ENCODE data around the gene RTN4RL2. TPM values are rescaled to one million over a fixed set of nuclear protein-coding genes. Genes with fewer than 3 reads are reported as not detected.

The RTN4RL2 gene
- total and polyA plus RNA-seq, 7 experiments from 2014 or later: 0.08 to 0.47 (median 0.27) TPM; not detected in 2

GRCh38 chr11:57476047-57476756, 15.9 kb downstream of the RTN4RL2 start:
- Mint-ChIP-seq H3K27me3 (peaks cover 0 to 62% (median 5%) of the 10 kb centered on the region in 5 donors), H3K4me1 (peaks cover 12 to 42% (median 34%) of the 10 kb centered on the region in 7 donors), H3K27ac (peak overlapping the region in 2 of 9 donors; percentile 21 to 31), H3K9me3 (no peaks in the 10 kb centered on the region), H3K4me3 (peak overlapping the region; percentile 62 to 84 (median 77)), H3K36me3 (peaks cover 0 to under 1% (median 0%) of the 10 kb centered on the region in 5 donors)
- Histone ChIP-seq H3K36me3 (ENCODE audit: control insufficient read depth in 2 of 3, insufficient read depth in 3 of 3, low read length in 3 of 3) (no peaks in the 10 kb centered on the region), H3K27ac (ENCODE audit: low read depth, low read length) (peak overlapping the region; percentile 30), H3K4me3 (ENCODE audit: low read length) (peak overlapping the region; percentile 51), H3K27me3 (ENCODE audit: control insufficient read depth in 2 of 2, insufficient read depth in 2 of 2, low read length in 2 of 2) (no peaks in the 10 kb centered on the region), H3K9me3 (ENCODE audit: control insufficient read depth in 2 of 3, low read length in 3 of 3) (no peaks in the 10 kb centered on the region), H3K4me1 (ENCODE audit: control insufficient read depth in 2 of 2, insufficient read depth in 2 of 2, low read length in 2 of 2) (peaks cover 10 to 27% of the 10 kb centered on the region in 2 donors)
- ChIA-PET POLR2A (interaction anchor here (1.1 kb wide), 1 partner anchor 18 kb away, joined by 4 read pairs; no protein-coding TSS in a partner anchor), CTCF (interaction anchor here (9.3 kb wide), 1 partner anchor 20 kb away, joined by 104 read pairs; no protein-coding TSS in a partner anchor)
- peak; percentile 39 for ATAC-seq
- intact Hi-C loops (cut with micrococcal nuclease): no loop called here
- peak in 4 of 9 donors; percentile 19 to 34 (median 31) for DNase-seq

GRCh38 chr11:57476757-57477506, 16.6 kb downstream of the RTN4RL2 start:
- peak in 2 of 9 donors; percentile 16 to 30 for DNase-seq
- H3K27ac ChIP-seq (ENCODE audit: low read depth, low read length): peak overlapping the region; percentile 30
- H3K4me3 Mint-ChIP-seq: peak overlapping the region; percentile 48 to 84 (median 74)
- ATAC-seq: peak; percentile 72
- H3K9me3 ChIP-seq (ENCODE audit: control insufficient read depth in 2 of 3, low read length in 3 of 3): no peaks in the 10 kb centered on the region
- no peaks in the 10 kb centered on the region for H3K36me3 ChIP-seq (ENCODE audit: control insufficient read depth in 2 of 3, insufficient read depth in 3 of 3, low read length in 3 of 3)
- H3K27me3 Mint-ChIP-seq: peaks cover 0 to 68% (median 5%) of the 10 kb centered on the region in 5 donors
- intact Hi-C loops (cut with micrococcal nuclease): no loop called here
- peaks cover 10 to 27% of the 10 kb centered on the region in 2 donors for H3K4me1 ChIP-seq (ENCODE audit: control insufficient read depth in 2 of 2, insufficient read depth in 2 of 2, low read length in 2 of 2)
- H3K36me3 Mint-ChIP-seq: peaks cover 0 to 1% (median 0%) of the 10 kb centered on the region in 5 donors
- peak overlapping the region; percentile 51 for H3K4me3 ChIP-seq (ENCODE audit: low read length)
- H3K27ac Mint-ChIP-seq: peak overlapping the region in 2 of 9 donors; percentile 10 to 64
- POLR2A ChIA-PET: interaction anchor here (1.0 to 1.1 kb wide), 2 partner anchors 18 to 19 kb away, joined by 4 read pairs; no protein-coding TSS in a partner anchor
- H3K9me3 Mint-ChIP-seq: no peaks in the 10 kb centered on the region
- peaks cover 12 to 47% (median 37%) of the 10 kb centered on the region in 7 donors for H3K4me1 Mint-ChIP-seq
- CTCF ChIA-PET: interaction anchor here (0.6 to 9.3 kb wide), 3 partner anchors 21 to 135 kb away, joined by 4 to 104 read pairs (median 11); no protein-coding TSS in a partner anchor
- H3K27me3 ChIP-seq (ENCODE audit: control insufficient read depth in 2 of 2, insufficient read depth in 2 of 2, low read length in 2 of 2): no peaks in the 10 kb centered on the region

GRCh38 chr11:57477507-57478189, 17.3 kb downstream of the RTN4RL2 start:
- intact Hi-C loops (cut with micrococcal nuclease): no loop called here
- CTCF ChIA-PET: interaction anchor here (0.6 to 9.3 kb wide), 4 partner anchors 16 to 136 kb away, joined by 4 to 104 read pairs (median 8); no protein-coding TSS in a partner anchor
- H3K36me3 Mint-ChIP-seq: peaks cover 0 to 1% (median 0%) of the 10 kb centered on the region in 5 donors

GRCh38 chr11:57479021-57479663, 18.8 kb downstream of the RTN4RL2 start:
- Mint-ChIP-seq H3K27ac (peak overlapping the region in 1 of 9 donors; percentile 63), H3K4me1 (peaks cover 1 to 43% (median 31%) of the 10 kb centered on the region in 7 donors), H3K27me3 (peaks cover 0 to 77% (median 6%) of the 10 kb centered on the region in 5 donors), H3K36me3 (peaks cover 0 to 1% (median 0%) of the 10 kb centered on the region in 5 donors), H3K9me3 (no peaks in the 10 kb centered on the region), H3K4me3 (peak overlapping the region in 3 of 10 donors; percentile 6 to 42 (median 38))
- no peaks in the 10 kb centered on the region for H3K36me3 ChIP-seq (ENCODE audit: control insufficient read depth in 2 of 3, insufficient read depth in 3 of 3, low read length in 3 of 3)
- no peak overlapping the region for H3K27ac ChIP-seq (ENCODE audit: low read depth, low read length)
- H3K9me3 ChIP-seq (ENCODE audit: control insufficient read depth in 2 of 3, low read length in 3 of 3): no peaks in the 10 kb centered on the region
- intact Hi-C loops (cut with micrococcal nuclease): no loop called here
- DNase-seq (no peak), ATAC-seq (no peak)
- no peak overlapping the region for H3K4me3 ChIP-seq (ENCODE audit: low read length)
- POLR2A ChIA-PET: interaction anchor here (1.0 kb wide), 1 partner anchor 21 kb away, joined by 3 read pairs; no protein-coding TSS in a partner anchor
- CTCF ChIA-PET: interaction anchor here (0.7 to 9.3 kb wide), 3 partner anchors 19 to 134 kb away, joined by 3 to 104 read pairs (median 3); partner anchors contain the start of gene RTN4RL2
- peaks cover 16 to 33% of the 10 kb centered on the region in 2 donors for H3K4me1 ChIP-seq (ENCODE audit: control insufficient read depth in 2 of 2, insufficient read depth in 2 of 2, low read length in 2 of 2)
- H3K27me3 ChIP-seq (ENCODE audit: control insufficient read depth in 2 of 2, insufficient read depth in 2 of 2, low read length in 2 of 2): no peaks in the 10 kb centered on the region

More at GRCh38 chr11:57477507-57478189, 17.3 kb downstream of the RTN4RL2 start:
- POLR2A ChIA-PET: interaction anchor here (1.0 kb wide), 1 partner anchor 19 kb away, joined by 4 read pairs; no protein-coding TSS in a partner anchor
- H3K4me1 Mint-ChIP-seq: peaks cover 12 to 50% (median 41%) of the 10 kb centered on the region in 7 donors
- Histone ChIP-seq H3K27ac (ENCODE audit: low read depth, low read length) (no peak overlapping the region), H3K27me3 (ENCODE audit: control insufficient read depth in 2 of 2, insufficient read depth in 2 of 2, low read length in 2 of 2) (no peaks in the 10 kb centered on the region), H3K4me1 (ENCODE audit: control insufficient read depth in 2 of 2, insufficient read depth in 2 of 2, low read length in 2 of 2) (peaks cover 10 to 29% of the 10 kb centered on the region in 2 donors), H3K4me3 (ENCODE audit: low read length) (no peak overlapping the region), H3K9me3 (ENCODE audit: control insufficient read depth in 2 of 3, low read length in 3 of 3) (no peaks in the 10 kb centered on the region), H3K36me3 (ENCODE audit: control insufficient read depth in 2 of 3, insufficient read depth in 3 of 3, low read length in 3 of 3) (no peaks in the 10 kb centered on the region)
- ATAC-seq (no peak), DNase-seq (no peak)
- H3K4me3 Mint-ChIP-seq: peak overlapping the region in 8 of 10 donors; percentile 62 to 84 (median 78)
- peaks cover 0 to 72% (median 5%) of the 10 kb centered on the region in 5 donors for H3K27me3 Mint-ChIP-seq
- peak overlapping the region in 3 of 9 donors; percentile 10 to 64 (median 53) for H3K27ac Mint-ChIP-seq
- H3K9me3 Mint-ChIP-seq: no peaks in the 10 kb centered on the region

- ChIA-PET POLR2A (interaction anchor here (1.0 kb wide), 1 partner anchor 22 kb away, joined by 3 read pairs; no protein-coding TSS in a partner anchor), CTCF (interaction anchor here (0.6 to 9.3 kb wide), 4 partner anchors 14 to 47 kb away, joined by 3 to 104 read pairs (median 6); no protein-coding TSS in a partner anchor)
- intact Hi-C loops (cut with micrococcal nuclease): loop anchor here (1.0 to 5.0 kb wide), 4 partner anchors 21 to 135 kb away; partner anchors contain the start of gene SLC43A3 (in 1 of the 2)
- no peak for ATAC-seq
- Mint-ChIP-seq H3K4me1 (peaks cover 0 to 35% (median 25%) of the 10 kb centered on the region in 7 donors), H3K36me3 (peaks cover 0 to 4% (median 3%) of the 10 kb centered on the region in 5 donors), H3K9me3 (no peaks in the 10 kb centered on the region), H3K27ac (peak overlapping the region in 1 of 9 donors; percentile 49), H3K27me3 (peaks cover 0 to 73% (median 14%) of the 10 kb centered on the region in 5 donors), H3K4me3 (no peak overlapping the region)
- no peaks in the 10 kb centered on the region for H3K27me3 ChIP-seq (ENCODE audit: control insufficient read depth in 2 of 2, insufficient read depth in 2 of 2, low read length in 2 of 2)
- peaks cover 0 to 2% (median 0%) of the 10 kb centered on the region in 3 experiments for H3K36me3 ChIP-seq (ENCODE audit: control insufficient read depth in 2 of 3, insufficient read depth in 3 of 3, low read length in 3 of 3)
- no peaks in the 10 kb centered on the region for H3K9me3 ChIP-seq (ENCODE audit: control insufficient read depth in 2 of 3, low read length in 3 of 3)
- no peak overlapping the region for H3K4me3 ChIP-seq (ENCODE audit: low read length)
- no peak overlapping the region for H3K27ac ChIP-seq (ENCODE audit: low read depth, low read length)
- no peak for DNase-seq
- H3K4me1 ChIP-seq (ENCODE audit: control insufficient read depth in 2 of 2, insufficient read depth in 2 of 2, low read length in 2 of 2): peaks cover 12 to 26% of the 10 kb centered on the region in 2 donors
These were observed 19.6 kb downstream of the RTN4RL2 start for GRCh38 chr11:57479911-57480310.

Measured in naive thymus-derived CD4-positive, alpha-beta T cell (primary cell).